KMS-11 (cell line): Measurements from ENCODE around the gene C1QTNF1.
A peak's percentile ranks its signal among the peaks of the same experiment; 100 is the strongest.

Experiments
- H2AFZ ChIP-seq: fragments of 200-600 bp; sonication (generic); 2 replicates; pipeline ENCODE4 v1.6.1; 2016; ENCODE audit warnings: antibody characterized with exemption, mixed run types, low read depth
- H3K27ac ChIP-seq: fragments of 200-600 bp; sonication (generic); 2 replicates; pipeline ENCODE4 v1.6.1; 2016; ENCODE audit warnings: mild to moderate bottlenecking, mixed run types
- H3K27me3 ChIP-seq: fragments of 200-600 bp; sonication (generic); 2 replicates; pipeline ENCODE4 v1.6.1; 2017; ENCODE audit warnings: mild to moderate bottlenecking, low read depth, mixed run types, moderate library complexity; ENCODE audit not compliant: insufficient read depth
- H3K36me3 ChIP-seq: fragments of 200-600 bp; sonication (generic); 2 replicates; pipeline ENCODE4 v1.6.1; 2017; ENCODE audit warnings: mild to moderate bottlenecking, mixed run types; ENCODE audit not compliant: insufficient read depth
- H3K4me1 ChIP-seq: fragments of 200-600 bp; sonication (generic); 2 replicates; pipeline ENCODE4 v1.6.1; 2016; ENCODE audit warnings: mild to moderate bottlenecking, low read depth, mixed run types; ENCODE audit not compliant: poor library complexity, severe bottlenecking
- H3K4me2 ChIP-seq: fragments of 200-600 bp; sonication (generic); 2 replicates; pipeline ENCODE4 v1.7.0; 2016; ENCODE audit warnings: mild to moderate bottlenecking, mixed run types
- H3K4me3 ChIP-seq: fragments of 200-600 bp; sonication (generic); IDR thresholded peaks from 2 replicates; pipeline ENCODE4 v1.6.1; 2017; ENCODE audit warnings: low read depth, low read length, mixed read lengths; ENCODE audit not compliant: insufficient read depth
- H3K79me2 ChIP-seq: fragments of 200-600 bp; sonication (generic); 2 replicates; pipeline ENCODE4 v1.6.1; 2016; ENCODE audit warnings: low read depth, mixed run types; ENCODE audit not compliant: insufficient read depth
- H3K9ac ChIP-seq: fragments of 200-600 bp; sonication (generic); 2 replicates; pipeline ENCODE4 v1.6.1; 2016; ENCODE audit warnings: mild to moderate bottlenecking, mixed run types
- H4K20me1 ChIP-seq: fragments of 200-600 bp; sonication (generic); 2 replicates; pipeline ENCODE4 v1.6.1; 2016; ENCODE audit warnings: mild to moderate bottlenecking, mixed run types; ENCODE audit not compliant: insufficient read depth
- TF ChIP-seq, protein P1 (sequence below): fragments of 200-600 bp; sonication (generic); conservative IDR thresholded peaks from 2 replicates; pipeline ENCODE4 v1.6.1; 2017; ENCODE audit warnings: low read depth, mild to moderate bottlenecking, antibody characterized with exemption, low read length, moderate library complexity, mixed read lengths

C1QTNF1 gene

DNA sequence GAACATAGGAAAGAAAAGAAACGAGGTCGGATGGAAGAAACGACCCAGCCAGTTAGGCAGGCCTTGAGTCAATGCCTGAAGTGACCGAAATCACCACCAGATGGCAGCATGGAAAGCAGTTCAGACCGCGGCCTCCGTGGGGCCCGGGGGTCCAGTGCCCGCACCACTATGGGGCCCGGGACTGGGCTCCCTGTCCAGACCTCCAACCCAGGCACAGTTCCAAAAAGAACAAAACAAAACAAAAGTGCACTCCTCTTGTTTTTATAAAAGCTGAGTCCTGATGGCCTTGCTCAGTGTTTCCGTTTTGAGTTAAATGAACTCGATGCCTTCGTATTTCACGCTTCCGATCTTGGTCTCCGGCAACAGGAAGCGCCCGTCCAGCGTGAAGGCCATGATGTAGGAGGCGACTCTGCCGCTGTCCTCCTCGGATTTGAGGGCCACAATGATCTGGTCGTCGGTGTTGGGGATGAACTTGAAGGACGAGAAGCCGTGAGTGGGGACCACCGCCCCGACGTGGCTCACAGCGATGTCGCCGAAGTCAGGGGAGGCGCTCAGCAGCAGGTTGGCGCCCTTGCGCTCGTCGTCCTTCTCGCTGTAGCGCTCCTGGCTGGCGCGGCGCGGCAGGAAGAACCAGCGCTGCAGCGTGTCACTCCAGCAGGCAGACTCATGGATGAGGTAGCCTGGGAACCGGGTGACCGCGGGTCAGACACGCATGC, 30.6 kb upstream of the C1QTNF1 start:
- Histone ChIP-seq H3K4me2 (no peak overlapping the region), H3K4me3 (no peak overlapping the region), H2AFZ (no peak overlapping the region), H3K27ac (no peak overlapping the region), H4K20me1 (no peaks in the 10 kb centered on the region), H3K27me3 (no peaks in the 10 kb centered on the region), H3K36me3 (peaks cover 9% of the 10 kb centered on the region; the same call in 1 of the 2 replicates), H3K79me2 (no peaks in the 10 kb centered on the region), H3K4me1 (no peaks in the 10 kb centered on the region), H3K9ac (no peak overlapping the region)
- TF ChIP-seq, protein P1, sequence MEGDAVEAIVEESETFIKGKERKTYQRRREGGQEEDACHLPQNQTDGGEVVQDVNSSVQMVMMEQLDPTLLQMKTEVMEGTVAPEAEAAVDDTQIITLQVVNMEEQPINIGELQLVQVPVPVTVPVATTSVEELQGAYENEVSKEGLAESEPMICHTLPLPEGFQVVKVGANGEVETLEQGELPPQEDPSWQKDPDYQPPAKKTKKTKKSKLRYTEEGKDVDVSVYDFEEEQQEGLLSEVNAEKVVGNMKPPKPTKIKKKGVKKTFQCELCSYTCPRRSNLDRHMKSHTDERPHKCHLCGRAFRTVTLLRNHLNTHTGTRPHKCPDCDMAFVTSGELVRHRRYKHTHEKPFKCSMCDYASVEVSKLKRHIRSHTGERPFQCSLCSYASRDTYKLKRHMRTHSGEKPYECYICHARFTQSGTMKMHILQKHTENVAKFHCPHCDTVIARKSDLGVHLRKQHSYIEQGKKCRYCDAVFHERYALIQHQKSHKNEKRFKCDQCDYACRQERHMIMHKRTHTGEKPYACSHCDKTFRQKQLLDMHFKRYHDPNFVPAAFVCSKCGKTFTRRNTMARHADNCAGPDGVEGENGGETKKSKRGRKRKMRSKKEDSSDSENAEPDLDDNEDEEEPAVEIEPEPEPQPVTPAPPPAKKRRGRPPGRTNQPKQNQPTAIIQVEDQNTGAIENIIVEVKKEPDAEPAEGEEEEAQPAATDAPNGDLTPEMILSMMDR, result peak; percentile 88

DNA sequence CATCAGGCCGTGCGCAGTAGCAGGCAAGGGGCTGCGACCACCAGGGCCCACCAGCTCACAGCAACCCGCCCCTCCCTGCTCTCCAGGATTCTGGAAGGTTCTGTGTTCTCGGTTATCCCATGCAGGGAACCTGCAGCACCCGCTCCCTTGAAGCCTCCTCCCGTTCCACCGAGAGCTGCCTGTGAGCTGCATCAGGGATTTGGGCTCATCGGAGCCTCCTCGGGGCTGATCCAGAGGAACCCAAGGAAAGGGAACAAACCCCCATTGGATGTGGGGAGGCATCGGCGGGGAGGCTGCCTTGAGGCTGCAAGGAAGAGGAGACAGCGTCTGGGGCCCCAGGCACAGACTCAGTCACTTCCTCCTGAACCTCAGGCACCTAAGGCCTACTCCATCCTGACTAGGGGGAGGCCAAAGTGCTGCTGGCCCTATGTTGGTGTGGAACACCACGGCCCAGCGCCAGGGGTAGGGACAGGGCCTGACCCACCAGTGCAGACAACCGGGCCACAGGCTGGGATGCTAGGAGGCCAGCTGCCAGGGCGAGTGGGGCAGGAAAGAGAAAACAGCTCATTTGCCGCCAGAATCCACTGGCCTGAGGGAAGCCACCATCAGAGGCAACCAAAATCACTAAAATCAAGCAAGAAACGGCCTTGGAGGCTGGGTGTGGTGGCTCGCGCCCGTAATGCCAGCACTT, 29.8 kb upstream of the C1QTNF1 start:
- peaks cover 9% of the 10 kb centered on the region; the same call in 1 of the 2 replicates for H3K36me3 ChIP-seq
- no peaks in the 10 kb centered on the region; the same call in 1 of the 2 replicates for H3K79me2 ChIP-seq
- TF ChIP-seq, protein P1, result no peak
- H2AFZ ChIP-seq, result no peak overlapping the region
- no peaks in the 10 kb centered on the region for H3K27me3 ChIP-seq
- H4K20me1 ChIP-seq, result no peaks in the 10 kb centered on the region
- no peak overlapping the region for H3K9ac ChIP-seq
- H3K4me3 ChIP-seq, result no peak overlapping the region
- H3K4me1 ChIP-seq, result no peaks in the 10 kb centered on the region
- no peak overlapping the region for H3K27ac ChIP-seq
- H3K4me2 ChIP-seq, result no peak overlapping the region

DNA sequence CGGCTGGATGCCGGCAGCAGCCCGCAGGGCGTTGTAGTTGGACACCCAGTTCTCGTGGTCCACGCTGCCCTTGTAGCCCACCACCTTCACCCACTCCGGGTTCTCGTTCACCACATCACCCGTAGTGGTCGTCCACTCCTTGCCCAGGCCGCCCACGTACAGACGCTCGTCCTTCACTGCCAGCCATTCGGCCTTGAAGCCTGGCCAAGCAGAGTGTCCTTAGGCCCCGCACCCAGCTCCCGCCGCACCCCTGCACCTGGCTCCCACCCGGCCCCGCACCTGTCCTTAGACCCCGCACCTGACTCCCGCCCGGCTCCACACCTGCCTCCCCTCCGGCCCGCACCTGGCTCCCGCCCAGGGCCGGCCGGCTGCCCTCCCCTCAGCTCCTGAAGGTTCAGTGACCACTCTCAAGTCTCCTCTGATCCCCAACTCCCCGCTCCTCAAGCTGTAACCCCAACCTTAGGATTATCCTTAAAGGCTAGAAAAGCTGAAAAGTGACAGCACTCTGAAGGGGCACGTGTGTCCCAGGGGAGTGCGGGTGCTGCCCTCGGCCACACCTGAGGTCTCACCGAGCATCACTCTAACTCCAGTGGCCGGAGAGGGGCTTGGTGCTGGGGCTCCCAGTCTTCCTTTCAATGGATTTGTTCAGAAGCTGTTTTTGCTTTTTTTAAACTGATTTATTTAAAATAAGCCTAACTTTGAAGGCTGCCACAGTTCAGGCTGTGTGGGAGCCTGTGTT, 28.8 kb upstream of the C1QTNF1 start:
- Histone ChIP-seq H3K4me1 (no peaks in the 10 kb centered on the region), H4K20me1 (no peaks in the 10 kb centered on the region), H3K36me3 (peaks cover 9% of the 10 kb centered on the region; the same call in 1 of the 2 replicates), H2AFZ (no peak overlapping the region), H3K4me2 (no peak overlapping the region), H3K27ac (no peak overlapping the region), H3K79me2 (no peaks in the 10 kb centered on the region; the same call in 1 of the 2 replicates), H3K4me3 (no peak overlapping the region), H3K9ac (no peak overlapping the region), H3K27me3 (no peaks in the 10 kb centered on the region)
- TF ChIP-seq, protein P1, result no peak

DNA sequence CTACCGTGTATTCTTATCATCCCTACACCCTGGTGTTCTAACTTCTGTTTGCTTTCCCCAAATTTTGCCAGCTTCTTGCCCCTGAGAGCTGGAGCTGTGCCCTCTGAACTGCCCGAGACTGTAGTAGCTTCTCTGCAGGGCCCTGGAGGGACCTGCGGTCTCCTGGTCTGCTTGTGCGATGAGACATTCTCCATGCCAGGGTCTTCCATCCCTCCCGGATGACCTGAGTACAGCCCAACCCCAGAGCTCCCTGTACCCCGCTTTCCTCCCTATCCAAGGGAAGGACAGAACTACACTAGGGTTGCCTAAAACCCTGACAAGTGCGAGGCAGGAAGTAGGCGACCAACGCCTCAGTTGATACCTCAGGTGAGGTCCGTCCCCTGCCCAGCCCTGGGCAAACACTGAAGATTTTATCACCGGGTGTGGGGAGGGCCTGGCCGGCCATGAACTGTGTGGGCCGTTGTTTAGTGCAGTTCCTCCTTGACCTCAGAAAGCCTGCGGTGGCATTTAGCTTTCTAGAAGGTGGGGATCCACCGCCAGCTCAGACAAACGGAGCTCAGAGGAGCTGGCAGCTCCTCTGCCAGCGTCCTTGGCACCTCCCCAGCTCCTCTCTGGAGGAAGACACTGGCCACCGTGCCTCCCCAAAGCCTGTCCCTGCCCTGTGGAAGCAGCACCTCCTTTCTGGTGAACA, 28.1 kb upstream of the C1QTNF1 start:
- Histone ChIP-seq H2AFZ (no peak overlapping the region), H3K4me2 (no peak overlapping the region), H3K36me3 (peaks cover 9% of the 10 kb centered on the region; the same call in 1 of the 2 replicates), H3K27ac (no peak overlapping the region), H4K20me1 (no peaks in the 10 kb centered on the region), H3K27me3 (no peaks in the 10 kb centered on the region), H3K4me1 (no peaks in the 10 kb centered on the region), H3K79me2 (no peaks in the 10 kb centered on the region; the same call in 1 of the 2 replicates), H3K4me3 (no peak overlapping the region), H3K9ac (no peak overlapping the region)
- TF ChIP-seq, protein P1, result no peak
